Measurements from ENCODE around the gene MIER2.

Gene MIER2

DNA sequence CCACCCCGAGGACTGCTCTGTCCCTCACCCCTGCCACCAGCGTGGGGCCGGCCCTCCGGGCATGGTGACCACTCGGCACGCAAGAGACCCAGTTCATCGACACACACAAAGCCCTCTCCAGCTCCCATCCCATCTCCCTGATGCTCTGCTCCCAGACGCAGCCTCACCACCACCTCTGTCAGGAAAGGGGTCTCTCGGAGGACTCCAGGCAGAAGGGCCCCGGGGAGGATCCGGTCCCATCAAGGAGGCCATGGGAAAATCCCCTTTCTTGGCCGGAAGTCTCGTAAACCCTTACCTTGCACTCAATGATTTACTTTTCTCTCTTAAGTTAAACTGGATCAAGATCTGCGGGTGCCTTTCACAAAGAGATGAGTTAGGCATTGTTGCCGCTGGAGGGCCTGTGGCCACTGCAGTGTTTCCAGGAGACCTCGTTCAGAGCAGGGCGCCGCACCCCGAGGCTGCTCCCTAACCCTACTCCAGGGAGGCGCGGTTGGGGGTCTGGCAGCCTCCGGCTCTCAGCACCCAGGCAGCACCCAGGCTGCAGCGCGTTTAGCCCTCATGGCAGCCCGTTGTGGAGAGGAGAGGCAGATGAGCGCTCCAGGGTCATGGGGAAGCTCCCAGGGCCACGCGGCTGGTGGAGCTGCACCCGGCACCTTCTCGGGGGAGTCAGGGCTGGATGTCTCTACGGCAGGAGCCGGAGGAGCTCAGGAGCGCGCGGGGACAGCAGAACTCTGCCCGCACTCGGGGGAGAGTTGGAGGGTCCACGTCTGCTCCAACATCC is 33.4 kb upstream of the MIER2 start:
- no peak for DNase-seq (ENCODE audit: low read depth in 3 of 3)

DNA sequence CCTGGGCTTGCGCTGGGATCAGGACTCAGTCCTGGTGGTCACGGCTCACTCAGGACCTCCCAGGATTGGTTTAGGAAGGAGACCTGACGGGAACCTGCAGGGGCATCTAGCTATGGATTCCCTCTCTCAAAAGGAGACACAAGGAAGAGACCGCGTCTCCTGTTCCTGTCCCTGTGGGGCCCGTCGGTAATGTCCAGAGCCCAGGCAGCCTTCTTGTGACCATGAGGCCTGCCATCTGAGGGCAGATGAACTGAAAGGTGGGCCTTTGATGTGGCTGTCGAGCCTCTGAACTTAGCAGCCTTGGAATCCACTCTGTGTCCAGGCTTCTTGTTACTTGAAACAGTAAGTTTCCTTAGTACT is 31.5 kb upstream of the MIER2 start:
- no peak for DNase-seq (ENCODE audit: low read depth in 3 of 3)

DNA sequence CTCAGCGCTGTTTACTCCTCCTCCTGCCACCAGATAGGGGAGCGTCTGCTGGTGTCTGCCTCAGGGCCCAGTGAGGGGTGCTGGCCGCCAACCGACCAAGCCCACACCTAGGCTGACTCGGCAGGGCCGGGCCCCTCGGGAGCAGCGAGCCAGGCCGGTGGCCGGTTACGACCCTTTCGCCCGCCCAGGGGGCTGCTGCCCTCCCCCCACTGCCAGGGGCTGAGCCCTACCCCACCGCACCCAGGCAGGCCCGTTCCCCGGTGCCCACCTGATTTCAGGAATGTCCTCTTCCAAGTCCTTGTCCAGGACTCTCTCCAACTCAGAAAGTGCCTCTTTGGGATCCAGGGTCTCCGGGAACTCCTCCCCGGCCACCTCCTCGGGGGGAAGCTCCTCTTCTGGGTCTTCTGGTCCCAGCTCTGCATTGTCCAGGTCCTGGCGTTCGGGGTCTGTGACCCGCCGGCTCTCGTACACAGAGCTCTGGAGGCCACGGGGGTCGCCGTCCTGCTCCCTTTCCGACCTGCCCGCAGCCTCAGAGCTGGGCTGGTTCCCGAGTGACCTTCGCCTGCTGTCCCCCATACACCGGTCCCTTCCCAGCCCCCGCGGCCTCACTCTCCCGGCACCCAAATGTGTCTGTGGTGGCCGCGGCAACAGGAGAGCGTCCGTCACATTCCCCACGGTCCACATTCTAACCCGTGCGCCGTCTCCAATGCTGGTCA is 31.0 kb upstream of the MIER2 start:
- no peak for DNase-seq (ENCODE audit: low read depth in 3 of 3)

DNA sequence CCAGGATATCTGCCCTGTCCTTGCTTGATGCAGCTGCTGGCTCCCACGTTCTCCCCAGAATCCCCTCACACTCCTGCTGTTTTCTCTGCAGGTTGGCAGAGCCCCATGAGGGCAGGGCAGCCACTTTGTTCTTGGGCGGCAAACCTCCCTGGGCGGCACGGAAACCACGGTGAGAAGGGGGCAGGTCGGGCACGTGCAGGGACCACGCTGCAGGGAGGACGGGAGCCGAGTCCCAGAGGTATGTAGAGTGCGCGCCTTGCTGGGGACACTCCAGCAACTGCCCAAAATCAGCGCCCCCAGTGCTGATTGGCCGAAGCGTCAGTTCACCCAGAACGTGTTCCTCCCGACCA is 30.3 kb upstream of the MIER2 start:
- DNase-seq (ENCODE audit: low read depth in 3 of 3): no peak

DNA sequence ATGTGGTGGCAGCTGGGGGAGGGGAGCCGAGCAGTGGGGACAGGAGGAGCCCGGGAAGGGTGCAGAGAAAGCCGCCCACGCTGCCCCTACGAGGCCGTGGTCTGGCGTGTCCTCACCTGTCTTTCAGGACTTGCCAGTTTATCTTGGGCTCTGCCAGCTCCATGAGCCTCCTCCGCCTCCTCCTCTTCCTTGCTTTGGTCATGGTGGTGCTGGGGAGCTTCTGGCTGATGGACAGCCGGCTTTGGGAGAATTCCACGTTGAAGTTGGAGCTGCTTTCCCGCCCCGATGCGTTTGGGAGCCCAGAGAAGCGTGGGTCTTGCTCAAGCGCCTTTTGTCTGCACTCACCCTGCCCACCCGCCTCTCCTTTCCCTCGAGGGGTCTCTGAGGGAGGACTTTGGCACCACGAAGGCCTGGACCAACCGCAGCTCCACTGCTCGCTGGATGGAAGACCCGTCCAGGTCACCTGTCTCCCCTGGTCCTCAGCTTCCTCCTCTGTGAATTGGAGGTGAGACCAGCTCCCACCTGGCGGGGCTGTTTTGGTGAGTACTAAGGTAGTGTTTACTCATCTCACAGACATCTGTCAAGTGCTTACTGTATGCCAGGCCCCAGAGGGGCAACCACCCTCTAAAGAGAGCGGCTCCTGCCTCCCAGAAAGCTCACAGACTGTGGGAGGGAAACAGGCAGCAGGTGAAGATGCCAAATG is 29.7 kb upstream of the MIER2 start:
- DNase-seq (ENCODE audit: low read depth in 3 of 3): no peak

DNA sequence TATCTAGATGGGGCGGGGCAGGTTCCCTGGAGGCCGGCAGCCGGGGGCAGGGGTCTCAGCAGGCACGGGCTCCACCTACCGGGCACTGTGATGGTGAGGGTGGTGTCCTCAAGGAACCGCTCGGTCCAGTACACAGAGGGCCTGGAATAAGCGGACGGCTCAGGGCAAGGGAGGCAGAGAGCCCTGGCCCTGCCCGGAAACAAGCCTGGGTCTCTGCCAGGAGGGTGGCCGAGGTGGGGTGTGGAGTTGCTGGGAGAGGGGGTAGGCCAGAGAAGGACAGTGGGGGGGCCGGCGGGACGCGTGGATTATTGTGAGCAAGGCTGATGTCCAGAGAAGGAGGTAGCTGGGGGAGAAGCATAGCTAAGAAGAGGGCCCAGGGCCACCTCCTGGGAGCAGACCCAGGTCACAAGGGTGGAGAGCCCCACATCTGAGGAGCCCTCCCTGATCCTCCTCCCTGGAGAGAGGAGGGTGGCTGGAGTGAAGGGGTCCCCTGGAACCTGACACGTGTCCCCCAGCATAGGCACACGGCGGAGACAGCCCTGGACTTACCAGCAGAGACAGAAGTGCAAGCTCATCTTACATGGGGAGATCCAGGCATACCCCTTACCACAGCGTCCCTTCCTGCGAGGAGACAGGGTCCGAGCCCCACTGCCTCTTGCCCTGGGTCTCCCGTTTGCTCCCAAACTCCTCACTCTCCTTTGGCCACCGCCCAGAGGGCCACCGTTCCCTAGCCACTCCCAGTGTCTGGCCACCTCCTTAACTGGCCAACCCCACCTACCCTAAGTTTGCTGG is 29.0 kb upstream of the MIER2 start:
- DNase-seq (ENCODE audit: low read depth in 3 of 3): no peak

DNA sequence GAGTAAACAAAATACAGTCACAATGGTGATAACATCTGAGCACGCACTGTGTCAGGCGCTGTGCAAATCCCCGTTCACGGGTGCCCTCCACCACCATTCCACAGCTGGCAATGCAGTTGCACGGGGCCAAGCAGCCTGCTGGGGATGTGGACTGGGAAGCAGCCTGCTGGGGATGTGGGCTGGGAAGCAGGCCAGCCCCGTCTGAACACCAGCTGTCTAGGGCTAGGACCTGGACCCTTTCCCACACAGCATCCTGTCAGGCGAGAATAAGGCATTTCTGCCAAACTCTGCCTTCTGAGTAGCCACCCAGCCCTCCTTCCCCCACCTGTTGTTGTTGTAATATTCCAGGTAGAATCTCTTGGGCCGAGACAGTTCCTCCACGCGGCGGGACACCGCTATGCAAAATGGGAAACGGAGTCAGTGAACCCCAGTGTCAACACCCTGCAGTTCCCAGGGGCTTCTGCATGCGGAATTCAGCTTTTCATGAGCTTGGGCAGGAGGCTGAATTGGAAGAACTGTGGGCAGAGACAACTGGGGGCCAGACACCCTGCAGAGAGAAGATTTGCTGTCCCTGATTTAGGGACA is 27.8 kb upstream of the MIER2 start:
- no peak for DNase-seq (ENCODE audit: low read depth in 3 of 3)

DNA sequence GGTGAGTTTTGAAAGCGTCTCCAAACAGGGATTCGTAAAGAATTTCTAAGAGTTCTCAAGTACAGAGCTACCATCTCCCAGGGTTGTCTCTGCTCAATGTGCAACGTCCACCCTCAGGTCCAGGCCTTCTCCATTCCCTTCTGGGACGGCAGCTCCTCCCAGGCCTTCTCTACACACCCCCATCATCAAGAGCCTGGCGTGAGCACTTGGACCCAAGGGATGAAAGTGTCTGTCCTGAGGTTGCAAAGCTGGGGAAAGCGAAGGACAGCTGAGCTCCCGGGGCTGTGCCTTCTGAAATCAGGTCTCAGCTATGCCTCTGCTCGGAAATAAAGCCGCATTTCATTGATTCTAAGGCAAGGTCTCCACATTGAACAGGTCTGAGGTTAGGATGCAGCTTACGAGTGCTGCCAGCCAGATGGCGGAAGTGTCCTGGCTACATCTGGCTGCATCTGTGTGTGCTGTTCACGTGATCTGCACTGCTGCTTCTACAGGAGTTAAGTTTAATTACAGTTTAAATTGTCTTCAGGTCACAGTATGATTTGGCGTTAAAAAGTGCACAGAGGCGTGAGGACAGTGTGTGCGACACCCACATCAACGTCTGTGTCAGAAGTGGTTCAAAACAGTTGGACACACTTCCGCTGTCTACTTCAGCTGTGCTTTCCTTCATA is 27.0 kb upstream of the MIER2 start:
- DNase-seq (ENCODE audit: low read depth in 3 of 3): no peak

DNA sequence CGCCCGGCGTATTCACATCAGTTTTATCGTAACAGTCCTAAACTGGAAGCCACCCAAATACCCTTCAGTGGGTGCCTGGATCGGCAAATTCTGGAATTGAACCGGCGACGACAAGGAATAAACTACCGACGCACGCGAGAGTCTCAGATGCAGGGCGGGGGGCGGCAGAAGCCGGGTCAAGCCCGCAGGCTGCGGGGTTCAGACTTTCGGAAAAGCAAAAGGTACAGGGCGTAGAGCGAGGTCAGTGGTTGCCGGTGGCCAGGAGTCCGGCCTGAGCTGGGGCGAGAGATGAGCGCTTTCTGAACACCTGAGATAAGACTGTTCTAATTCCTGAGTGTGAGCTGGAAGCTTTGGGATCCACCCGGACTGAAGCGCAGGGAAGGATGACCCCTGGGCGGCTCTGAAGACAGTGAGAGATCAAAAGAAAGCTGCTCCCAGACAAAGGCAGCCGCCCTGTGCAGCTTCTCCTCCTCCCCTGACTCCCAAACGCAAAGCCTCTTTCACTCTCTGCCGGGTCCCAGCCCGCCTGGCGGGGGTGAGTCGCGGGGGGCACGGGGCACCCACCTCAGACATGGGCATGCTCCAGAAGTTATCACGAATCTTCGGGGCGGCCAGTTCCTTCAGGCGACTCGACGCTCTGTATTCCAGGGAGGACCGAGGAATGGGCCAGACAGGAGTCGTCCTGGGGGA is 26.2 kb upstream of the MIER2 start:
- DNase-seq (ENCODE audit: low read depth in 3 of 3): no peak

DNA sequence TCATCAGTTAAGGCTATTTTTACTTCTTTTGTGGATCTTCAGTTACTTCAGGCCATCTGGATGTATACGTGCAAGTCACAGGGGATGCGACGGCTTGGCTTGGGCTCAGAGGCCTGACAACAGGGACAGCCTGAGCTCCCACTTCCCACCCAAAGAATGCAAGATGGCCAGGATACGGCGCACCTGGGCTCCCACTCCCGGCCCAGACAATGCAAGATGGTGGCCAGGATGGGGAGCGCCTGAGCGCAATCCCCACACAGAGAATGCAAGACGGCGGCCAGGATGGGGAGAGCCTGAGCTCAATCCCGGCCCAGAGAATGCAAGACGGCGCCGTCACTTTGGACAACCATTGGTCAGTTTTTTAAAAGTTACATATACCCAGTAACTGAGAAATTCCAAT is 25.3 kb upstream of the MIER2 start:
- DNase-seq (ENCODE audit: low read depth in 3 of 3): no peak

DNA sequence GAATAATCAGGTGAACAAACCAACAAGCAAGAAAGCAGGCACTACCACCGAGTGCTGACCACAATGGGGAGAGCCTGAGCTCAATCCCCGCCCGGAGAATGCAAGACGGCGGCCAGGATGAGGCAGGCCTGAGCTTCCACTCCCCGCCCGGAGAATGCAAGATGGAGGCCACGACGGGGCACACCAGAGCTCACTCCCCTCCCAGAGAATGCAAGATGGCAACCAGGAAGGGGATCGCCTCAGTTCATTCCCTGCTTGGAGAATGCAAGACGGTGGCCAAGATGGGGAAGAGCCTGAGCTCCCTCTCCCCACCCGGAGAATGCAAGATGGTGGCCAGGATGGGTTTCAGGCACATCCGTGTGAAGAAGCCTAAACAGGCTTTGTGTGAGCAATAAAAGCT is 24.7 kb upstream of the MIER2 start:
- DNase-seq (ENCODE audit: low read depth in 3 of 3): no peak

DNA sequence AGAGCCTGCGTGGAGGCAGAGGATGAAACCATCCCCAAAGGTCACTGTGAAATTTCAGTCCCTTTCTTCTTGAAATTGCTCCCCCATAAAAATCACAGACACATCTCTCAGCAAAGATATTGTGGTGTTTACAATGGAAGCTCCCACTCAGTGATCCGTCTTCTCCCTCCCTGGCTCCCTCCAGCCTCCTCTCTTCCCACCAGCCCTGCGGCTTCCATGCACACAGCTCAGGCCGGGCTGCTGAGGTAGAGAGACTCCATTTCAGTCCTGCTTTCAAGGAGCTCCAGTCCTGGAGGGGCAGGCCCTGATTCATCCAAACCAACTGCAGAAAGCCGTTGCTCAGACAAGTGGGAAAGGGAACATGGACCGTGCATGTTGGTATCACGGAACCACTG is 24.0 kb upstream of the MIER2 start:
- DNase-seq (ENCODE audit: low read depth in 3 of 3): no peak

DNA sequence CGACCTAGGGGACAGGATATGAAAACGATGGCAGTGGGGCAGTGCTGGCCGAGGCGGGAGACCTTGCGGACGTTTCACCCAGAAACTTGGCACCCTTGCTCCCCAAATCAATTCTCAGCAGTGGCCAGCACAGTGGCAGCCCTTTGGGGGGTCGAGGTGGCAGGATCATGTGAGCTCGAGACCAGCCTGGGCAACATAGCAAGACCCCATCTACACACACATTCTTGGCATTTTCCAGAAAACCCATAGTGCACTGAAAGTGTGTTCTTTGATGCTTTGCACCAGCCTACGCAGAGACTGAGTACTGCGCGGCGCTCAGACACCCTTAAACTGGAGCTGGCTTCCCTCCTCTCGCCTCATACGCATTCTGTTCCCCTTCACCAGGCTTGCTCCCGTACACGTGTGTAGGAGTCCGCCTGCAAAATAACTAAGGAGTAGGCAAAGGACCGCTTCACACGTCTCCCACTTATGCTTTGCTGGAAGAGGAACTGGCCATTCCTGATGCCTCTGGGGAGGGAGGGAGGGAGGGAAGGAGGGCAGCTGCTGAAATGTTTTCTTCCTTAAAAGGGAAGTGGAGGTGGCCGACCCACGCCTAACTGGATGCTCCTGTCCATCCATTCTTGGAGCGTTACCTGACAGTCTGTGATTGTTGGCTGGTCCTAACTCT is 23.5 kb upstream of the MIER2 start:
- no peak for DNase-seq (ENCODE audit: low read depth in 3 of 3)

DNA sequence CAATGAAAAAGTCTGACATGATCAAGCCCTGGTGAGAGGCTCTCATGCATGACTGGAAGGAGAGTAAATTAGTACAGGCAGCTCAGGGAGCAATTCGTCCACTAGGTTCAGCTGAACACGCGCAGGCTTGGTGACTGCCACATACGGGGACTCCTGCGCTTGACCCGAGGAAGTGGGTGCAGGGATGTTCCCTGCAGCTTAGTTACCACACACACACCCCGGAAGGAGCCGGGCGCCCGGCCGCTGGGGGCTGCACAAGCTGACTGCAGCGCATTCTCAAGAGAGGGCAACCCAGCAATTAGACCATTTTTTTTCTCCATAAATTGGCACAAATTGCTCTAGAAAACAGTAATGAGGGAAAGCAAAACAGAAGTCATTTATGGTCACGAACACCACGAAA is 23.0 kb upstream of the MIER2 start:
- DNase-seq (ENCODE audit: low read depth in 3 of 3): no peak

DNA sequence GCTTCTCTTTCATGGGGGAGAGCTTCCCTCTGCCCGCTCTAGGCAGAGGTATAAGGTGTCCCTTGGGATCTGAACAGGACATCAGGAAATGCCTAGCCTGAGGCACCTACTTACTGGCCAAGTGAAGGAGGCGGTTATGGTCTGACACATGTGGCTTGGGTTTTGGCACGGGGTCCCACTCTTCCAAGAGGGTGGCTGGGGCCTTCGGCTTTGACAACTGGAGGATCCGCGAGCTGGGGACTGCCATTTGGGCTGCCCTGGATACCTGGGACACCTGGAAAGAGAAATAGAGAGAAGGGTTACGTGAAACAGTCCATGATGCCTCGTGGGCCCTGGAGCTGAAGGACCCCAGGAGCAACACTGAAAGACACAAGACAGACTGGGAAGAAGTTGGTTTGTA is 22.4 kb upstream of the MIER2 start:
- DNase-seq (ENCODE audit: low read depth in 3 of 3): no peak

DNA sequence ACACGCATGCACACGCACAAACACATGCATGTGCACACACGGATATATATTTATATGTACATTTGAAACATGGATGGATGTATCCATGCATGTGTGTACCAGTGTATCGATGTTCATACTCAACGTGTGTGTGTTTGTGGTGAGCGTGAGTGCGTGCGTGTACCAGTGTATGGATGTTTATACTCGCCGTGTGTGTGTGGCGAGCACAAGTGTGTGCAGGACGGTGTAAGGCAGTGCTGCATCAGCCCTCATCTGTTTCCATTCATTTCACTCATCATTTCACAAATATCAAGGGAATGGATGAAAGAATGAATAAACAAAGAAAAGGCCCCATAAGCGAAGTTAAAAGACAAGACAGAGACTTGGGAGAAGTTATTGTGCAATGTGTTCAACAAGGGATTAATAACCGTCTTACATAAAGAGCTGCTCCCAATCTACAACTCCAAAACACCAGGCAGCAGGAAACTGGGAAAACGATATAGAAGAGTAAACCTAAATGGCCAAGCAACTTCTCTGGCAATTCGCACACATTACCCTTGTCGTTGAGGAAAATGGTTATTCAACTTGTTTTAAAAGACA is 21.7 kb upstream of the MIER2 start:
- no peak for DNase-seq (ENCODE audit: low read depth in 3 of 3)

DNA sequence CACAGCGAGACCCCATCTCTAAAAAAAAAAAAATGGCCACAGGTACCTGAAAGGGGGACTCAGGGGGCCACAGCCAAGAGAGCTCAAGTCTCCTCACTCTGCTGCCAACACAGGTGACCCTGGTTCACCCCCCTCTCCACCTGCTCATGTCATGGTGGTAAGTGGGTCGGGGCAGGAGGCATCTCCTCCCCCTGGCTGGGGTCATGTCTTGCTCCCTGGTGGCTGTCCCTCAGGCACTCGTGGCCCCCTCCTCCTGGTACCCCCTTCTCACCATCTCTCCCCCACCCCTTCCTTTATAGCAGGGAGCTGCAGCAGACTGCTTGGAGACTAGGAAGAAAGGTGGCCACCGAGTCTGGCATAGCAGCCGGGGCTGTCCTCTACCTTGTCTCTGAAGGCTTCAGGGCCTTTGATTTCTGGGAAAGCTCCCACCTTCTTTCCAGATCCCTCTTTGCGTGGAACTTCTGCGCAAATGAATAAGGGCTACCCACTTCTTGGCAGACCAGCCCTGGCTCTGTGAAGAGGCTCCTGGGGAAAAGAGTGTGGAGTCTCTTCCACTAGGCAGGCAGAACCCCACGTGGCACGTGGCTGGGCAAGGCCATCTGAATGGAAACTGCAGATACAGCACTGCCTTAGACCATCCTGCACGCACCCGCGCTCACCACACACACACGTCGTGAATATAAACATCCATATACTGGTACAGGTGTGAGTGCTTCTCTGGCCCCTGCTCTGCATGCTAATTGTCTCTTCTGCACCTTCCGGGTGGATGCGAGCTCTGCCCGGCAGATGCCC is 20.1 kb upstream of the MIER2 start:
- DNase-seq (ENCODE audit: low read depth in 3 of 3): no peak

DNA sequence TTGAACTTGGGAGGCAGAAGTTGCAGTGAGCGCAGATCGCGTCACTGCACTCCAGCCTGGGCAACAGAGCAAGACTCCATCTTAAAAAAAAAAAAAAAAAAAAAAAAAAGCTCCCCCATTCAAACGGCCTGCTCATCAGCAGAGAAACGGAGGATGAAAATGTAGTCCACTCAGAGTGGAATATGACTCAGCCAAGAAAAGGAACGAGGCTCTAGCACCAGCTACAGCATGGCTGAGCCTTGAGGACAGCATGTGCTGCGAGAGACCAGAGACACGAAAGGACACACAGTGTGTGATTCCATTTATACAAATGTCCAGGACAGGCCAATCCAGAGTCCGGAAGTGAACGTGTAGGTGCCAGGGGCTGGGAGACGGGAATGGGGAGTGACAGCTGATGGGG is 18.1 kb upstream of the MIER2 start:
- no peak for DNase-seq (ENCODE audit: low read depth in 3 of 3)

DNA sequence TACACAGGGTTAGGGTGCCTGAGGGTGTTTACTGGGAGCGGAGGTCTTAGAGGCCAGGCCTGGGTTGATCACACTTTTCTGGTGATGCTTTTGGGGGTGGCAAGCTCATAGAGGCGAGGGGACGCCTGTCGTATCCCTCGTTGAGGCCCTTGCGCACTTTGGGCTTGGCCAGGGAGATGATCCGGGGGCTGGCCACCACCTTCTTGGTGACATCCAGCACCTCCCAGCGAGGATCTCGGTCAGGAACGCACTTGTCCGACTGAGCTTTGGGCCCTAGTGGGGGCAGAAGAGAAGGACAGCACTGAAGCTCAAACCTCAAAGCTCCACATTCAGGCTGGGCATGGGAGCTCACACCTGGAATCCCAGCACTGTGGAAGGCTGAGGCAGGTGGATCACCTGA is 17.6 kb upstream of the MIER2 start:
- DNase-seq (ENCODE audit: low read depth in 3 of 3): no peak
